HepG2 (cell line): ENCODE data around the gene USP2. TPM values are rescaled to one million over a fixed set of nuclear protein-coding genes. Genes with fewer than 3 reads are reported as not detected.

Experiments
- EZH2 ChIP-seq: conservative IDR thresholded peaks from 2 replicates; pipeline ENCODE4 v1.6.1; 2012; ENCODE audit warnings: mild to moderate bottlenecking, low read depth, low read length, moderate library complexity
- FOXP4 ChIP-seq: sonication (generic); formaldehyde crosslinking; IDR thresholded peaks from 2 replicates; pipeline ENCODE4 v1.4.0; 2020; ENCODE audit warnings: missing genetic modification reagents
- JARID2 ChIP-seq: sonication (generic); formaldehyde crosslinking; IDR thresholded peaks from 2 replicates; pipeline ENCODE4 v1.8.1; 2023; ENCODE audit warnings: missing genetic modification reagents, inconsistent platforms; ENCODE audit not compliant: insufficient replicate concordance
- MATR3 ChIP-seq: sonication (generic); formaldehyde crosslinking; IDR thresholded peaks from 2 replicates; pipeline ENCODE4 v1.4.0; 2020; ENCODE audit warnings: missing genetic modification reagents
- NR2F2 ChIP-seq: IDR thresholded peaks from 2 replicates; pipeline ENCODE4 v1.6.1; 2012; ENCODE audit warnings: low read depth, inconsistent platforms, borderline replicate concordance
- PRDM15 ChIP-seq: sonication (generic); formaldehyde crosslinking; IDR thresholded peaks from 2 replicates; pipeline ENCODE4 v1.4.0; 2020; ENCODE audit warnings: missing genetic modification reagents
- SALL2 ChIP-seq: sonication (generic); formaldehyde crosslinking; IDR thresholded peaks from 2 replicates; pipeline ENCODE4 v1.8.1; 2023; ENCODE audit warnings: mild to moderate bottlenecking, missing genetic modification reagents, inconsistent platforms
- ZNF34 ChIP-seq: sonication (generic); formaldehyde crosslinking; IDR thresholded peaks from 2 replicates; pipeline ENCODE4 v1.4.0; 2020; ENCODE audit warnings: mild to moderate bottlenecking, missing genetic modification reagents, borderline replicate concordance
- ZNF569 ChIP-seq: sonication (generic); formaldehyde crosslinking; IDR thresholded peaks from 2 replicates; pipeline ENCODE4 v1.5.0; 2020; ENCODE audit warnings: mild to moderate bottlenecking, missing genetic modification reagents, moderate library complexity, borderline replicate concordance
- ZNF678 ChIP-seq: sonication (generic); formaldehyde crosslinking; IDR thresholded peaks from 2 replicates; pipeline ENCODE4 v1.4.0; 2020; ENCODE audit warnings: mild to moderate bottlenecking, missing genetic modification reagents
- polyA plus RNA-seq, 8 experiments: library from polyadenylated mRNA; depleted of rRNA in 3 of 8; stranded (reverse) in 7 of 8; unstranded in 1 of 8; fragments of >200 nt; fragmentation: Illumina TruSeq in 4 of 8; extraction: Trizol in 4 of 8; gene quantifications; 2 replicates each; pipeline versions ENCODE4 v1.2.1 to v1.2.3, GENCODE V29; 2011 to 2016; ENCODE audit warnings: low read depth in 4 of 8, missing spikeins in 1 of 8, mixed read lengths in 1 of 8; ENCODE audit not compliant: insufficient read depth in 1 of 8
- total RNA-seq, 5 experiments: library from RNA; depleted of rRNA; stranded (reverse); fragments of >200 nt; fragmentation: Illumina TruSeq; extraction: Trizol; gene quantifications; 2 replicates each; pipeline ENCODE4 v1.2.3, GENCODE V29; 2016; ENCODE audit warnings: low read depth in 1 of 5

The USP2 gene
- total and polyA plus RNA-seq, 2 of the 13 experiments (the other 11 are each of a cell fraction or from before 2014, with no cell fraction given), result 2.5 to 6.0 TPM

GRCh38 chr11:119316729-119317591 is 64.5 kb downstream of the USP2 start, which contains the start of gene MCAM (continued):
- no peak for TF ChIP-seq PRDM15 (CRISPR knock-in tag)
- TF ChIP-seq NR2F2, result no peak
- no peak for TF ChIP-seq ZNF569 (CRISPR knock-in tag)
- 0 out of 2 replicates have a peak, but pooled peaks have one; percentile 21 for TF ChIP-seq SALL2
- no peak for TF ChIP-seq MATR3
- TF ChIP-seq EZH2, result no peak
- TF ChIP-seq ZNF678, result no peak
- no peak for TF ChIP-seq JARID2 (CRISPR knock-in tag)
- no peak for TF ChIP-seq ZNF34
- no peak for TF ChIP-seq FOXP4 (CRISPR knock-in tag)
